Measurements from ENCODE around the gene NLRP10.

DNA sequence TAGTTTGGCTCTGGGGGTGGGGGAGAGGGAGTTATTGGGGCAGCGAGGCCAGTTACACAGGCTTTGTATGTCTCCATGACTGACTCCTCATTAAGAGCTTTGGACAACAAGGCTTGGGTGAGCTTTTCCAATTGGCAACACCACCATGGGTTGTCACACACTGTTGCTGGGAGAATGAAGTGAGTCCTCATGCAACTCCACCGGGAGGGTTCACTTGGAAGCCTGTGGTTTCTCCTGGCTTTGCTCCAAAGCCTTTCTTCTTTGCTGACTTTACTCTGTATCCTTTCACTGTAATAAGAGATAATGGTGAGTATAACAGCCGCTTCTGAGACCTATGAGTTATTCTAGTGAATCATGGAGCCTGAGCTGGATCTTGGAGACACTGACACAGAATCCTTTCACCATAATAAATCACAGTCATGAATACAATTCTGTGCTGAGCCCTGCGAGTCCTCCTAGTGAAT lies 46.8 kb upstream of the NLRP10 start:
- TF ChIP-seq POLR2A (IDR thresholded peaks at IDR 0.05) (no peak), POLR2AphosphoS5 (IDR thresholded peaks at IDR 0.05) (no peak), EP300 (IDR thresholded peaks at IDR 0.05) (no peak)
- TF ChIP-seq, protein P1, sequence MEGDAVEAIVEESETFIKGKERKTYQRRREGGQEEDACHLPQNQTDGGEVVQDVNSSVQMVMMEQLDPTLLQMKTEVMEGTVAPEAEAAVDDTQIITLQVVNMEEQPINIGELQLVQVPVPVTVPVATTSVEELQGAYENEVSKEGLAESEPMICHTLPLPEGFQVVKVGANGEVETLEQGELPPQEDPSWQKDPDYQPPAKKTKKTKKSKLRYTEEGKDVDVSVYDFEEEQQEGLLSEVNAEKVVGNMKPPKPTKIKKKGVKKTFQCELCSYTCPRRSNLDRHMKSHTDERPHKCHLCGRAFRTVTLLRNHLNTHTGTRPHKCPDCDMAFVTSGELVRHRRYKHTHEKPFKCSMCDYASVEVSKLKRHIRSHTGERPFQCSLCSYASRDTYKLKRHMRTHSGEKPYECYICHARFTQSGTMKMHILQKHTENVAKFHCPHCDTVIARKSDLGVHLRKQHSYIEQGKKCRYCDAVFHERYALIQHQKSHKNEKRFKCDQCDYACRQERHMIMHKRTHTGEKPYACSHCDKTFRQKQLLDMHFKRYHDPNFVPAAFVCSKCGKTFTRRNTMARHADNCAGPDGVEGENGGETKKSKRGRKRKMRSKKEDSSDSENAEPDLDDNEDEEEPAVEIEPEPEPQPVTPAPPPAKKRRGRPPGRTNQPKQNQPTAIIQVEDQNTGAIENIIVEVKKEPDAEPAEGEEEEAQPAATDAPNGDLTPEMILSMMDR (IDR thresholded peaks at IDR 0.05): no peak
